GM12878 (cell line): ENCODE data around the gene SFXN2. TPM values are rescaled to one million over a fixed set of nuclear protein-coding genes. Genes with fewer than 3 reads are reported as not detected.

Experiments used
- BRCA1 ChIP-seq: IDR thresholded peaks from 2 replicates; pipeline ENCODE4 v1.6.1; 2011; ENCODE audit warnings: low read depth, low read length, improper control_type of control experiment
- LARP7 ChIP-seq: fragments of 450-650 bp; IDR thresholded peaks from 2 replicates; pipeline ENCODE4 v1.6.1; 2017; ENCODE audit warnings: mild to moderate bottlenecking
- NFIC ChIP-seq: IDR thresholded peaks from 2 replicates; pipeline ENCODE4 v1.6.1; 2012; ENCODE audit warnings: low read depth, mild to moderate bottlenecking, inconsistent platforms, low read length, moderate library complexity
- POLR2A ChIP-seq: IDR thresholded peaks from 2 replicates; pipeline ENCODE4 v1.6.1; 2011; ENCODE audit warnings: low read depth, mild to moderate bottlenecking, low read length
- SMC3 ChIP-seq: IDR thresholded peaks from 2 replicates; pipeline ENCODE4 v1.6.1; 2011; ENCODE audit warnings: low read length, improper control_type of control experiment, borderline replicate concordance
- TCF3 ChIP-seq: IDR thresholded peaks from 2 replicates; pipeline ENCODE4 v1.6.1; 2012; ENCODE audit warnings: low read depth, mild to moderate bottlenecking, low read length, borderline replicate concordance; ENCODE audit not compliant: insufficient read depth
- YY1 ChIP-seq: IDR thresholded peaks from 2 replicates; pipeline ENCODE4 v1.6.1; 2011; ENCODE audit warnings: low read depth, mild to moderate bottlenecking, low read length
- ZNF207 ChIP-seq: fragments of 450-650 bp; IDR thresholded peaks from 2 replicates; pipeline ENCODE4 v1.6.1; 2014; ENCODE audit warnings: antibody characterized with exemption, mild to moderate bottlenecking, borderline replicate concordance
- polyA plus RNA-seq, 11 experiments: library from polyadenylated mRNA; depleted of rRNA in 4 of 11; unstranded in 6 of 11; stranded (reverse) in 5 of 11; fragments of >200 nt; fragmentation: Nextera tagmentation in 4 of 11; fragmentation: Illumina TruSeq in 1 of 11; extraction: Ambion mirVana in 4 of 11; extraction: Trizol in 1 of 11; gene quantifications; 1 replicate in 1 of 11; 2 replicates in 10 of 11; pipeline versions ENCODE4 v1.2.1 to v1.2.3, GENCODE V29; 2011 to 2016; ENCODE audit warnings: inconsistent platforms in 2 of 11, missing spikeins in 2 of 11, low read depth in 1 of 11
- total RNA-seq, 4 experiments: library from RNA; depleted of rRNA in 3 of 4; stranded (reverse); fragments of >200 nt in 3 of 4; fragmentation: Illumina TruSeq in 1 of 4; extraction: Trizol in 1 of 4; gene quantifications; 2 replicates each; pipeline versions ENCODE4 v1.2.1 to v1.2.3, GENCODE V29; 2013 to 2021
- TF ChIP-seq, protein P1 (sequence below): fragments of 450-650 bp; IDR thresholded peaks from 2 replicates; pipeline ENCODE4 v1.6.1; 2017; ENCODE audit warnings: antibody characterized with exemption, mild to moderate bottlenecking, moderate library complexity
- TF ChIP-seq, protein P2 (sequence below): fragments of 450-650 bp; IDR thresholded peaks from 2 replicates; pipeline ENCODE4 v1.6.1; 2016; ENCODE audit warnings: mild to moderate bottlenecking
- TF ChIP-seq, protein P3 (sequence below): fragments of 450-650 bp; IDR thresholded peaks from 2 replicates; pipeline ENCODE4 v1.6.1; 2017; ENCODE audit warnings: mild to moderate bottlenecking, low read depth, inconsistent platforms; ENCODE audit not compliant: poor library complexity, severe bottlenecking
- TF ChIP-seq, protein P4 (sequence below): IDR thresholded peaks from 2 replicates; pipeline ENCODE4 v1.6.1; 2011; ENCODE audit warnings: low read depth, low read length, improper control_type of control experiment, borderline replicate concordance
- TF ChIP-seq, protein P5 (sequence below): IDR thresholded peaks from 2 replicates; pipeline ENCODE4 v1.6.1; 2012; ENCODE audit warnings: low read depth, low read length, improper control_type of control experiment

The SFXN2 gene
- total and polyA plus RNA-seq, 10 of the 15 experiments (the other 5 are each of a cell fraction or from before 2014, with no cell fraction given), result 8.8 to 22.5 (median 18.5) TPM

DNA sequence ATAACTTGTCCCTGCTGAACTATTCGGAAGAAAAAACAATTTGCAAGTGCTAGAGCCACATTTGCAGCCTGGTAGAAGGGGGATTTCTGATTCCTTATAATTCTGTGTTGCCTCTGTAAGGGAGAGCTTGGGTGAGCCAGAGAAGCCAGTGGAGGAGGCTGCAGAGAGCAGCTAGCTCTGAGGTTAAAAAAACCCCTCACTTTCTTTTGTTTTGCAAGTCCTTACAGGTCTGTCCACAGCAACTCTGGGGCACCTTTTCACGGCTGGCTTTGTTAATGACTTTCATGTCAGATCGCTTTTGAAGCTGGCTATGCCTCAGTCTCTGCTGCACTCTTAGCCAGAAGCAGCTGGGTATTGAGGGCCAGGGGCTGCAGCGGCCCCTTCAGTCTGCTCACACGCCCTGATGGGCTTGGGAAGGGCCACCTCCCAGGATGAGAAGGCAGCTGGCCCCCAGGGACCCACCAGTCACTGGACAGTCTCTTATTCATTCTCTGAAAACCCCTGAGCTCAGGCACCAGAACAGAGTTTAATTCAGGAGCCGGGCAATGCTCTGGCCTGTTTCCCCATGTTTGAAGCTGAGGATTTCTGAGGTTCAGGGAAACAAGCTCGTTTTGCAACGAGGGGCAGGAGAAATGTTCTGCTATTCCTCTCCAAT, 39.3 kb upstream of the SFXN2 start (continued):
- TF ChIP-seq NFIC (peak; percentile 24; the same call in 1 of the 2 replicates), ZNF207 (no peak), TCF3 (no peak), SMC3 (no peak), BRCA1 (no peak), LARP7 (no peak), YY1 (no peak), POLR2A (0 out of 2 replicates have a peak, but pooled peaks have one; percentile 28)
- TF ChIP-seq, protein P1, sequence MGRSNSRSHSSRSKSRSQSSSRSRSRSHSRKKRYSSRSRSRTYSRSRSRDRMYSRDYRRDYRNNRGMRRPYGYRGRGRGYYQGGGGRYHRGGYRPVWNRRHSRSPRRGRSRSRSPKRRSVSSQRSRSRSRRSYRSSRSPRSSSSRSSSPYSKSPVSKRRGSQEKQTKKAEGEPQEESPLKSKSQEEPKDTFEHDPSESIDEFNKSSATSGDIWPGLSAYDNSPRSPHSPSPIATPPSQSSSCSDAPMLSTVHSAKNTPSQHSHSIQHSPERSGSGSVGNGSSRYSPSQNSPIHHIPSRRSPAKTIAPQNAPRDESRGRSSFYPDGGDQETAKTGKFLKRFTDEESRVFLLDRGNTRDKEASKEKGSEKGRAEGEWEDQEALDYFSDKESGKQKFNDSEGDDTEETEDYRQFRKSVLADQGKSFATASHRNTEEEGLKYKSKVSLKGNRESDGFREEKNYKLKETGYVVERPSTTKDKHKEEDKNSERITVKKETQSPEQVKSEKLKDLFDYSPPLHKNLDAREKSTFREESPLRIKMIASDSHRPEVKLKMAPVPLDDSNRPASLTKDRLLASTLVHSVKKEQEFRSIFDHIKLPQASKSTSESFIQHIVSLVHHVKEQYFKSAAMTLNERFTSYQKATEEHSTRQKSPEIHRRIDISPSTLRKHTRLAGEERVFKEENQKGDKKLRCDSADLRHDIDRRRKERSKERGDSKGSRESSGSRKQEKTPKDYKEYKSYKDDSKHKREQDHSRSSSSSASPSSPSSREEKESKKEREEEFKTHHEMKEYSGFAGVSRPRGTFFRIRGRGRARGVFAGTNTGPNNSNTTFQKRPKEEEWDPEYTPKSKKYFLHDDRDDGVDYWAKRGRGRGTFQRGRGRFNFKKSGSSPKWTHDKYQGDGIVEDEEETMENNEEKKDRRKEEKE, result no peak
- TF ChIP-seq, protein P2, sequence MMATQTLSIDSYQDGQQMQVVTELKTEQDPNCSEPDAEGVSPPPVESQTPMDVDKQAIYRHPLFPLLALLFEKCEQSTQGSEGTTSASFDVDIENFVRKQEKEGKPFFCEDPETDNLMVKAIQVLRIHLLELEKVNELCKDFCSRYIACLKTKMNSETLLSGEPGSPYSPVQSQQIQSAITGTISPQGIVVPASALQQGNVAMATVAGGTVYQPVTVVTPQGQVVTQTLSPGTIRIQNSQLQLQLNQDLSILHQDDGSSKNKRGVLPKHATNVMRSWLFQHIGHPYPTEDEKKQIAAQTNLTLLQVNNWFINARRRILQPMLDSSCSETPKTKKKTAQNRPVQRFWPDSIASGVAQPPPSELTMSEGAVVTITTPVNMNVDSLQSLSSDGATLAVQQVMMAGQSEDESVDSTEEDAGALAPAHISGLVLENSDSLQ, result no peak
- TF ChIP-seq, protein P3, sequence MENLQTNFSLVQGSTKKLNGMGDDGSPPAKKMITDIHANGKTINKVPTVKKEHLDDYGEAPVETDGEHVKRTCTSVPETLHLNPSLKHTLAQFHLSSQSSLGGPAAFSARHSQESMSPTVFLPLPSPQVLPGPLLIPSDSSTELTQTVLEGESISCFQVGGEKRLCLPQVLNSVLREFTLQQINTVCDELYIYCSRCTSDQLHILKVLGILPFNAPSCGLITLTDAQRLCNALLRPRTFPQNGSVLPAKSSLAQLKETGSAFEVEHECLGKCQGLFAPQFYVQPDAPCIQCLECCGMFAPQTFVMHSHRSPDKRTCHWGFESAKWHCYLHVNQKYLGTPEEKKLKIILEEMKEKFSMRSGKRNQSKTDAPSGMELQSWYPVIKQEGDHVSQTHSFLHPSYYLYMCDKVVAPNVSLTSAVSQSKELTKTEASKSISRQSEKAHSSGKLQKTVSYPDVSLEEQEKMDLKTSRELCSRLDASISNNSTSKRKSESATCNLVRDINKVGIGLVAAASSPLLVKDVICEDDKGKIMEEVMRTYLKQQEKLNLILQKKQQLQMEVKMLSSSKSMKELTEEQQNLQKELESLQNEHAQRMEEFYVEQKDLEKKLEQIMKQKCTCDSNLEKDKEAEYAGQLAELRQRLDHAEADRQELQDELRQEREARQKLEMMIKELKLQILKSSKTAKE, result no peak
- TF ChIP-seq, protein P4, sequence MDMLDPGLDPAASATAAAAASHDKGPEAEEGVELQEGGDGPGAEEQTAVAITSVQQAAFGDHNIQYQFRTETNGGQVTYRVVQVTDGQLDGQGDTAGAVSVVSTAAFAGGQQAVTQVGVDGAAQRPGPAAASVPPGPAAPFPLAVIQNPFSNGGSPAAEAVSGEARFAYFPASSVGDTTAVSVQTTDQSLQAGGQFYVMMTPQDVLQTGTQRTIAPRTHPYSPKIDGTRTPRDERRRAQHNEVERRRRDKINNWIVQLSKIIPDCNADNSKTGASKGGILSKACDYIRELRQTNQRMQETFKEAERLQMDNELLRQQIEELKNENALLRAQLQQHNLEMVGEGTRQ, result no peak
- TF ChIP-seq, protein P5, sequence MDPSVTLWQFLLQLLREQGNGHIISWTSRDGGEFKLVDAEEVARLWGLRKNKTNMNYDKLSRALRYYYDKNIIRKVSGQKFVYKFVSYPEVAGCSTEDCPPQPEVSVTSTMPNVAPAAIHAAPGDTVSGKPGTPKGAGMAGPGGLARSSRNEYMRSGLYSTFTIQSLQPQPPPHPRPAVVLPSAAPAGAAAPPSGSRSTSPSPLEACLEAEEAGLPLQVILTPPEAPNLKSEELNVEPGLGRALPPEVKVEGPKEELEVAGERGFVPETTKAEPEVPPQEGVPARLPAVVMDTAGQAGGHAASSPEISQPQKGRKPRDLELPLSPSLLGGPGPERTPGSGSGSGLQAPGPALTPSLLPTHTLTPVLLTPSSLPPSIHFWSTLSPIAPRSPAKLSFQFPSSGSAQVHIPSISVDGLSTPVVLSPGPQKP, result no peak
- TF ChIP-seq, all 136 proteins: peak for 12
